Skeletal muscle satellite cell (primary cell): ENCODE results near the gene ADAM19.

ENCODE experiments used
- H3K27me3 ChIP-seq: 2 replicates; pipeline ENCODE4 v1.7.0; 2013; ENCODE audit warnings: low read length; ENCODE audit not compliant: control insufficient read depth, insufficient read depth
- H3K36me3 ChIP-seq: 2 replicates; pipeline ENCODE4 v1.7.0; 2013; ENCODE audit warnings: mild to moderate bottlenecking, control low read depth, low read length; ENCODE audit not compliant: insufficient read depth
- H3K4me1 ChIP-seq: 2 replicates; pipeline ENCODE4 v1.7.0; 2013; ENCODE audit warnings: low read length; ENCODE audit not compliant: control insufficient read depth, insufficient read depth
- H3K4me2 ChIP-seq: 2 replicates; pipeline ENCODE4 v1.7.0; 2013; ENCODE audit warnings: mild to moderate bottlenecking, low read length
- H3K4me3 ChIP-seq: 2 replicates; pipeline ENCODE4 v1.7.0; 2013; ENCODE audit warnings: low read length
- H3K9ac ChIP-seq: 2 replicates; pipeline ENCODE4 v1.7.0; 2013; ENCODE audit warnings: mild to moderate bottlenecking, low read depth, low read length, moderate library complexity
- H3K9me3 ChIP-seq: replicated peaks from 2 replicates; pipeline ENCODE4 v1.7.0; 2013; ENCODE audit warnings: mild to moderate bottlenecking, control low read depth, low read length

Gene ADAM19

GRCh38 chr5:157607371-157608161 lies 32.0 kb upstream of the ADAM19 start:
- H3K9me3 ChIP-seq = no peaks in the 10 kb centered on the region
- no peaks in the 10 kb centered on the region for H3K36me3 ChIP-seq
- no peaks in the 10 kb centered on the region for H3K27me3 ChIP-seq
- H3K4me2 ChIP-seq = peak overlapping the region; percentile 18
- H3K4me1 ChIP-seq = peaks cover 64% of the 10 kb centered on the region
- H3K9ac ChIP-seq = peak overlapping the region; percentile 49
- no peak overlapping the region for H3K4me3 ChIP-seq

- no peak overlapping the region for H3K4me3 ChIP-seq
- no peaks in the 10 kb centered on the region for H3K36me3 ChIP-seq
- H3K27me3 ChIP-seq = no peaks in the 10 kb centered on the region
- no peak overlapping the region for H3K4me2 ChIP-seq
- H3K9me3 ChIP-seq = no peaks in the 10 kb centered on the region
- H3K9ac ChIP-seq = no peak overlapping the region
- peaks cover 58% of the 10 kb centered on the region for H3K4me1 ChIP-seq
These were observed 30.5 kb upstream of the ADAM19 start for GRCh38 chr5:157606046-157606445.

GRCh38 chr5:157603333-157604190 lies 28.0 kb upstream of the ADAM19 start:
- no peaks in the 10 kb centered on the region for H3K27me3 ChIP-seq
- H3K4me1 ChIP-seq = peaks cover 49% of the 10 kb centered on the region
- H3K36me3 ChIP-seq = no peaks in the 10 kb centered on the region
- H3K9ac ChIP-seq = peak overlapping the region; percentile 74
- peak overlapping the region; percentile 1 for H3K4me3 ChIP-seq
- H3K9me3 ChIP-seq = no peaks in the 10 kb centered on the region
- peak overlapping the region; percentile 66 for H3K4me2 ChIP-seq

- Histone ChIP-seq H3K9ac (peak overlapping the region; percentile 4), H3K9me3 (no peaks in the 10 kb centered on the region), H3K4me3 (no peak overlapping the region), H3K27me3 (no peaks in the 10 kb centered on the region), H3K36me3 (no peaks in the 10 kb centered on the region), H3K4me1 (peaks cover 40% of the 10 kb centered on the region), H3K4me2 (no peak overlapping the region)
These were observed 26.9 kb upstream of the ADAM19 start for GRCh38 chr5:157602505-157602904.

- no peak overlapping the region for H3K4me2 ChIP-seq
These were observed 24.7 kb upstream of the ADAM19 start for GRCh38 chr5:157600252-157600651.

GRCh38 chr5:157599565-157599964 lies 24.0 kb upstream of the ADAM19 start:
- Histone ChIP-seq H3K4me3 (no peak overlapping the region), H3K4me1 (peaks cover 29% of the 10 kb centered on the region)

More at GRCh38 chr5:157600252-157600651, 24.7 kb upstream of the ADAM19 start:
- Histone ChIP-seq H3K9me3 (no peaks in the 10 kb centered on the region), H3K4me3 (no peak overlapping the region), H3K36me3 (no peaks in the 10 kb centered on the region), H3K9ac (no peak overlapping the region), H3K27me3 (no peaks in the 10 kb centered on the region), H3K4me1 (peaks cover 26% of the 10 kb centered on the region)

GRCh38 chr5:157598350-157598936 lies 22.9 kb upstream of the ADAM19 start:
- H3K36me3 ChIP-seq = no peaks in the 10 kb centered on the region
- H3K9ac ChIP-seq = no peak overlapping the region
- no peak overlapping the region for H3K4me3 ChIP-seq
- peaks cover 26% of the 10 kb centered on the region for H3K4me1 ChIP-seq
- no peaks in the 10 kb centered on the region for H3K27me3 ChIP-seq
- no peak overlapping the region for H3K4me2 ChIP-seq
- H3K9me3 ChIP-seq = no peaks in the 10 kb centered on the region

More at GRCh38 chr5:157599565-157599964, 24.0 kb upstream of the ADAM19 start:
- no peaks in the 10 kb centered on the region for H3K9me3 ChIP-seq
- no peak overlapping the region for H3K9ac ChIP-seq
- no peaks in the 10 kb centered on the region for H3K27me3 ChIP-seq
- no peaks in the 10 kb centered on the region for H3K36me3 ChIP-seq
- no peak overlapping the region for H3K4me2 ChIP-seq

- Histone ChIP-seq H3K9ac (no peak overlapping the region), H3K27me3 (no peaks in the 10 kb centered on the region), H3K4me2 (no peak overlapping the region), H3K4me1 (peaks cover 25% of the 10 kb centered on the region), H3K36me3 (no peaks in the 10 kb centered on the region), H3K4me3 (no peak overlapping the region), H3K9me3 (no peaks in the 10 kb centered on the region)
These were observed 21.7 kb upstream of the ADAM19 start for GRCh38 chr5:157597277-157597676.

GRCh38 chr5:157596487-157596886 lies 20.9 kb upstream of the ADAM19 start:
- Histone ChIP-seq H3K9ac (no peak overlapping the region), H3K36me3 (no peaks in the 10 kb centered on the region), H3K4me2 (no peak overlapping the region), H3K4me3 (no peak overlapping the region), H3K4me1 (peaks cover 29% of the 10 kb centered on the region), H3K27me3 (no peaks in the 10 kb centered on the region), H3K9me3 (no peaks in the 10 kb centered on the region)

GRCh38 chr5:157594675-157595459 lies 19.3 kb upstream of the ADAM19 start:
- H3K27me3 ChIP-seq = no peaks in the 10 kb centered on the region
- no peak overlapping the region for H3K4me3 ChIP-seq
- no peak overlapping the region for H3K4me2 ChIP-seq
- no peaks in the 10 kb centered on the region for H3K36me3 ChIP-seq
- H3K9me3 ChIP-seq = no peaks in the 10 kb centered on the region
- peaks cover 42% of the 10 kb centered on the region for H3K4me1 ChIP-seq
- no peak overlapping the region for H3K9ac ChIP-seq

- Histone ChIP-seq H3K27me3 (no peaks in the 10 kb centered on the region), H3K36me3 (no peaks in the 10 kb centered on the region), H3K4me1 (peaks cover 42% of the 10 kb centered on the region), H3K9me3 (no peaks in the 10 kb centered on the region), H3K4me2 (no peak overlapping the region), H3K9ac (no peak overlapping the region), H3K4me3 (no peak overlapping the region)
These were observed 18.7 kb upstream of the ADAM19 start for GRCh38 chr5:157594257-157594656.
